IMR-90 (cell line): Measurements from ENCODE around the gene TRMT11. TPM values are rescaled to one million over a fixed set of nuclear protein-coding genes. Genes with fewer than 3 reads are reported as not detected.

Source experiments
- ATAC-seq: fragments of 200-7000 bp; cut with Tn5 transposase; 2 replicates; pipeline ENCODE4 v1.9.1; 2020; ENCODE audit warnings: low read depth, mild to moderate bottlenecking, moderate library complexity
- BruUV-seq: library from RNA; stranded (reverse); fragments of 400-500 nt; replicated peaks from 2 replicates; lab custom pipeline; 2021; lab: Mats Ljungman, UMichigan
- CTCF ChIA-PET: fragments of 300-600 bp; formaldehyde crosslinking; extraction: SDS; loops from one replicate; lab custom pipeline; 2021; ENCODE audit warnings: antibody characterized with exemption; lab: Yijun Ruan, JAX
- POLR2A ChIA-PET: fragments of 300-600 bp; sonication (Branson Sonifier 250); formaldehyde crosslinking; loops from one replicate; lab custom pipeline; 2022; ENCODE audit warnings: antibody characterized with exemption; ENCODE audit not compliant: unreplicated experiment; lab: Charles Lee
- DNase-seq: peaks from one replicate; pipeline ENCODE4 v3.0.0; 2013
- H2AFZ ChIP-seq: replicated peaks from 2 replicates; pipeline ENCODE3; 2013; ENCODE audit warnings: low read length, mild to moderate bottlenecking; ENCODE audit not compliant: poor library complexity
- H2AK5ac ChIP-seq: 2 replicates; pipeline ENCODE4 v1.6.1; 2013; ENCODE audit warnings: low read depth, low read length, inconsistent platforms
- H2AK9ac ChIP-seq: replicated peaks from 2 replicates; pipeline ENCODE3; 2013; ENCODE audit warnings: mild to moderate bottlenecking, low read depth, low read length, moderate library complexity; ENCODE audit not compliant: poor library complexity
- H2BK120ac ChIP-seq: 2 replicates; pipeline ENCODE4 v1.6.1; 2013; ENCODE audit warnings: low read depth, low read length, inconsistent platforms
- H2BK15ac ChIP-seq: 3 replicates; pipeline ENCODE4 v1.6.1; 2013; ENCODE audit warnings: low read depth, low read length, inconsistent platforms
- H2BK20ac ChIP-seq: 2 replicates; pipeline ENCODE4 v1.6.1; 2013; ENCODE audit warnings: low read depth, mild to moderate bottlenecking, inconsistent platforms, low read length, moderate library complexity
- H2BK5ac ChIP-seq: 2 replicates; pipeline ENCODE4 v1.6.1; 2013; ENCODE audit warnings: mild to moderate bottlenecking, low read depth, low read length, inconsistent platforms; ENCODE audit not compliant: poor library complexity, severe bottlenecking
- H3K14ac ChIP-seq: replicated peaks from 2 replicates; pipeline ENCODE4 v1.6.1; 2013; ENCODE audit warnings: low read depth, low read length, inconsistent platforms
- H3K18ac ChIP-seq: 2 replicates; pipeline ENCODE4 v1.6.1; 2013; ENCODE audit warnings: low read depth, low read length, control low read depth
- H3K23ac ChIP-seq: 2 replicates; pipeline ENCODE4 v1.6.1; 2013; ENCODE audit warnings: low read depth, low read length, inconsistent platforms
- H3K27ac ChIP-seq: 2 replicates; pipeline ENCODE4 v1.5.1; 2013; ENCODE audit warnings: mild to moderate bottlenecking, control low read depth, low read length; ENCODE audit not compliant: insufficient read depth
- H3K27me3 ChIP-seq: 2 replicates; pipeline ENCODE4 v1.6.1; 2013; ENCODE audit warnings: low read length; ENCODE audit not compliant: control insufficient read depth, insufficient read depth
- H3K36me3 ChIP-seq: 2 replicates; pipeline ENCODE4 v1.6.1; 2013; ENCODE audit warnings: low read length, mixed read lengths; ENCODE audit not compliant: control insufficient read depth, insufficient read depth
- H3K4ac ChIP-seq: 2 replicates; pipeline ENCODE4 v1.6.1; 2013; ENCODE audit warnings: low read depth, low read length, inconsistent platforms
- H3K4me1 ChIP-seq: 2 replicates; pipeline ENCODE4 v1.6.1; 2013; ENCODE audit warnings: low read length, mixed read lengths; ENCODE audit not compliant: control insufficient read depth, insufficient read depth
- H3K4me2 ChIP-seq: 2 replicates; pipeline ENCODE4 v1.6.1; 2013; ENCODE audit warnings: low read depth, mild to moderate bottlenecking, control low read depth, low read length, moderate library complexity
- H3K4me3 ChIP-seq: 2 replicates; pipeline ENCODE4 v1.5.1; 2013; ENCODE audit warnings: low read depth, mild to moderate bottlenecking, control low read depth, low read length, moderate library complexity; ENCODE audit not compliant: insufficient read depth
- H3K56ac ChIP-seq: 2 replicates; pipeline ENCODE4 v1.6.1; 2013; ENCODE audit warnings: low read length, inconsistent platforms; ENCODE audit not compliant: insufficient read depth; ENCODE audit errors: extremely low read depth
- H3K79me1 ChIP-seq, 2 experiments: 2 replicates each; pipeline ENCODE4 v1.6.1; 2013; ENCODE audit warnings: low read length in 2 of 2, inconsistent platforms in 1 of 2, low read depth in 1 of 2
- H3K9ac ChIP-seq: 2 replicates; pipeline ENCODE4 v1.6.1; 2013; ENCODE audit warnings: low read depth, low read length, control low read depth
- H3K9me1 ChIP-seq: 2 replicates; pipeline ENCODE4 v1.6.1; 2013; ENCODE audit warnings: low read length, inconsistent platforms; ENCODE audit not compliant: insufficient read depth
- H3K9me3 ChIP-seq: 2 replicates; pipeline ENCODE4 v1.6.1; 2013; ENCODE audit warnings: low read length; ENCODE audit not compliant: control insufficient read depth, insufficient read depth
- H4K20me1 ChIP-seq: 2 replicates; pipeline ENCODE4 v1.6.1; 2013; ENCODE audit warnings: low read length, inconsistent platforms; ENCODE audit not compliant: insufficient read depth
- H4K5ac ChIP-seq: 2 replicates; pipeline ENCODE4 v1.6.1; 2013; ENCODE audit warnings: mild to moderate bottlenecking, low read depth, low read length, control low read depth
- H4K8ac ChIP-seq, 2 experiments: 2 replicates each; pipeline ENCODE4 v1.6.1; 2013; ENCODE audit warnings: low read depth in 2 of 2, low read length in 2 of 2, control low read depth in 1 of 2, inconsistent platforms in 1 of 2
- H4K91ac ChIP-seq: 2 replicates; pipeline ENCODE4 v1.6.1; 2013; ENCODE audit warnings: low read depth, low read length, inconsistent platforms; ENCODE audit not compliant: insufficient read depth
- CHD1 ChIP-seq: IDR thresholded peaks from 2 replicates; pipeline ENCODE4 v1.6.1; 2012; ENCODE audit warnings: low read depth, low read length, improper control_type of control experiment
- ELK1 ChIP-seq: fragments of 150-350 bp; IDR thresholded peaks from 2 replicates; pipeline ENCODE4 v1.6.1; 2016; ENCODE audit warnings: low read depth, mild to moderate bottlenecking, low read length, moderate library complexity, borderline replicate concordance
- MAFK ChIP-seq: IDR thresholded peaks from 2 replicates; pipeline ENCODE4 v1.6.1; 2012; ENCODE audit warnings: low read depth, low read length, improper control_type of control experiment
- MAZ ChIP-seq: IDR thresholded peaks from 2 replicates; pipeline ENCODE4 v1.6.1; 2012; ENCODE audit warnings: low read depth, mild to moderate bottlenecking, low read length, improper control_type of control experiment, moderate library complexity, borderline replicate concordance
- MXI1 ChIP-seq: IDR thresholded peaks from 2 replicates; pipeline ENCODE4 v1.6.1; 2012; ENCODE audit warnings: low read depth, mild to moderate bottlenecking, low read length, moderate library complexity, borderline replicate concordance
- NFE2L2 ChIP-seq: fragments of 150-350 bp; IDR thresholded peaks from 2 replicates; pipeline ENCODE4 v1.6.1; 2016; ENCODE audit warnings: low read depth, mild to moderate bottlenecking, low read length
- RAD21 ChIP-seq: IDR thresholded peaks from 2 replicates; pipeline ENCODE4 v1.6.1; 2012; ENCODE audit warnings: low read length, improper control_type of control experiment
- SMC3 ChIP-seq: fragments of 150-350 bp; IDR thresholded peaks from 2 replicates; pipeline ENCODE4 v1.6.1; 2016; ENCODE audit warnings: low read depth, mild to moderate bottlenecking, antibody characterized with exemption, low read length, moderate library complexity
- WGBS, 2 experiments: methylation state at CpG; one replicate each; pipeline versions ENCODE4 v1.1.5 to v1.1.7; 2013; ENCODE audit warnings: missing lambda C conversion rate in 2 of 2; ENCODE audit not compliant: insufficient read length in 1 of 2; ENCODE audit errors: extremely low coverage in 2 of 2; 5-methylcytosine and 5-hydroxymethylcytosine counted together
- dilution Hi-C: fragments of 300-500 bp; cut with HindIII; formaldehyde crosslinking; loops from one replicate; pipeline ENCODE4 v1.14.3; 2018; ENCODE audit warnings: low sequenced_read_pairs; ENCODE audit not compliant: unreplicated experiment
- in situ Hi-C: fragments of 300-500 bp; cut with MboI; formaldehyde crosslinking; loops from 3 replicates; pipeline ENCODE4 v1.14.3; 2019; ENCODE audit warnings: low sequenced_read_pairs, inconsistent platforms, mixed read lengths
- intact Hi-C: fragments of 100-400 bp; cut with micrococcal nuclease; formaldehyde crosslinking; loops from 2 replicates; pipeline ENCODE4 v1.10.0; 2022
- polyA plus RNA-seq, 3 experiments: library from polyadenylated mRNA; depleted of rRNA; stranded (reverse); fragments of >200 nt; gene quantifications; 2 replicates each; pipeline ENCODE4 v1.2.3, GENCODE V29; 2012; ENCODE audit warnings: low replicate concordance in 1 of 3
- total RNA-seq: library from RNA; depleted of rRNA; stranded (reverse); fragments of >200 nt; gene quantifications from 2 replicates; pipeline ENCODE4 v1.2.3, GENCODE V29; 2012
- TF ChIP-seq, protein P1 (sequence below): fragments of 150-350 bp; IDR thresholded peaks from 2 replicates; pipeline ENCODE4 v1.6.1; 2017; ENCODE audit warnings: mild to moderate bottlenecking, antibody characterized with exemption, low read length, low read depth

TRMT11 gene
- total and polyA plus RNA-seq, 2 of the 4 experiments (the other 2 are of a cell fraction) = 14.3 to 19.0 TPM

- ATAC-seq = no peak
- no CpG with 5 or more reads among the region's 2 CpGs for WGBS, 2 experiments
- H3K4me2 ChIP-seq = no peak overlapping the region
These were observed 38.7 kb upstream of the TRMT11 start for GRCh38 chr6:125947615-125948014.

More at GRCh38 chr6:125947615-125948014, 38.7 kb upstream of the TRMT11 start:
- intact Hi-C loops (loop anchor here (5.0 kb wide), 1 partner anchor 75 kb away; no protein-coding TSS in a partner anchor), in situ Hi-C loops (no loop called here), dilution Hi-C loops (no loop called here)
- Histone ChIP-seq H3K4ac (peak overlapping the region; percentile 79), H2AK5ac (peak overlapping the region; percentile 11), H3K27ac (no peak overlapping the region), H3K9me3 (no peaks in the 10 kb centered on the region), H3K4me3 (no peak overlapping the region), H2BK20ac (peak overlapping the region; percentile 91), H3K23ac (no peak overlapping the region), H2AFZ (peak overlapping the region; percentile 35), H3K27me3 (no peaks in the 10 kb centered on the region), H3K79me1 (no peaks in the 10 kb centered on the region), H4K5ac (peak overlapping the region; percentile 34; the same call in 1 of the 2 replicates), H2BK5ac (peak overlapping the region; percentile 49), H2BK120ac (peak overlapping the region; percentile 86), H3K9ac (no peak overlapping the region), H4K20me1 (no peaks in the 10 kb centered on the region), H3K56ac (no peak overlapping the region), H2BK15ac (0 out of 3 replicates have a peak overlapping the region, but pooled peaks have one; percentile 68), H3K4me1 (peaks cover 26% of the 10 kb centered on the region), H3K36me3 (no peaks in the 10 kb centered on the region), H3K14ac (peak overlapping the region; percentile 22; the same call in 1 of the 2 replicates), H3K18ac (peak overlapping the region; percentile 45), H4K8ac (peak overlapping the region in 1 of 2 experiments; percentile 62; a peak in 2 of 4 replicates), H4K91ac (peak overlapping the region; percentile 77), H2AK9ac (no peak overlapping the region), H3K9me1 (peaks cover 6% of the 10 kb centered on the region)
- peak; percentile 49 for DNase-seq
- BruUV-seq = no TSS peak
- TF ChIP-seq RAD21 = no peak
- TF ChIP-seq MAZ = no peak
- no peak for TF ChIP-seq NFE2L2
- TF ChIP-seq, protein P1, sequence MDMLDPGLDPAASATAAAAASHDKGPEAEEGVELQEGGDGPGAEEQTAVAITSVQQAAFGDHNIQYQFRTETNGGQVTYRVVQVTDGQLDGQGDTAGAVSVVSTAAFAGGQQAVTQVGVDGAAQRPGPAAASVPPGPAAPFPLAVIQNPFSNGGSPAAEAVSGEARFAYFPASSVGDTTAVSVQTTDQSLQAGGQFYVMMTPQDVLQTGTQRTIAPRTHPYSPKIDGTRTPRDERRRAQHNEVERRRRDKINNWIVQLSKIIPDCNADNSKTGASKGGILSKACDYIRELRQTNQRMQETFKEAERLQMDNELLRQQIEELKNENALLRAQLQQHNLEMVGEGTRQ = no peak
- TF ChIP-seq CHD1 = no peak
- TF ChIP-seq MAFK = no peak
- TF ChIP-seq ELK1 = no peak
- TF ChIP-seq SMC3 = no peak
- no peak for TF ChIP-seq MXI1
- ChIA-PET POLR2A (no interaction called here), CTCF (interaction anchor here (0.7 to 1.1 kb wide), 3 partner anchors 9 to 11 kb away, joined by 3 to 5 read pairs (median 4); partner anchors contain the start of gene HINT3)
